ENCODE results near the gene CFAP141.

The CFAP141 gene

GRCh38 chr1:154222918-154223317 is 16.8 kb upstream of the CFAP141 start:
- no peak for DNase-seq (ENCODE audit: extremely low spot score)
- CTCF ChIA-PET: interaction anchor here (1.2 kb wide), 1 partner anchor 48 kb away, joined by 4 read pairs; no protein-coding TSS in a partner anchor
- POLR2A ChIA-PET: no interaction called here
- no peak for TF ChIP-seq ELF4 (IDR thresholded peaks at IDR 0.05)
- TF ChIP-seq PKNOX1 (IDR thresholded peaks at IDR 0.05): no peak
- TF ChIP-seq ARNT (IDR thresholded peaks at IDR 0.05): no peak
- no peak for TF ChIP-seq CTBP1 (IDR thresholded peaks at IDR 0.05; ENCODE audit: borderline replicate concordance)
- no peak for TF ChIP-seq FOXM1 (IDR thresholded peaks at IDR 0.05; ENCODE audit: borderline replicate concordance)
- no peak for TF ChIP-seq LEF1 (IDR thresholded peaks at IDR 0.05; ENCODE audit: borderline replicate concordance)
- TF ChIP-seq NFRKB (IDR thresholded peaks at IDR 0.05): no peak
- TF ChIP-seq HDGF (IDR thresholded peaks at IDR 0.05; ENCODE audit: borderline replicate concordance): no peak

DNA sequence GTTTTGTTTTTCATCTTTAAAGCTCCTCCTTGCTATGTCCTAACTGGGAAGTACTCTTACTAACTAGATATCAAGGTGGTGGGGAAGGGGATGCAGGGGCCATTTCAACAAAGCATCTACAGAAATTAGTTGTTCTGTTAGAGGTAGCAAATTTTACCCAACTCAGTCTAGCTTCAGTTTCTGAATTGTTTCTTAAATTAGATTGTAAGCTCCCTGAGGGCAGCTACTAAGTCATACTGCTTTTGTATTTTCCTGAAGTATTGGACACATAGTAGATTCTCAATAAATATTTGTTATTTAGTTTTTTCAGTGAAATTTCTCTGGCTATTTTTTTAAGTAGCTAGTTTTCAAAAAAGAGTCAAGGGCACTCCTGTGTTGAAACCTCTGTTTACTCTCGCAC is 16.4 kb upstream of the CFAP141 start:
- TF ChIP-seq BHLHE40 (IDR thresholded peaks at IDR 0.05; ENCODE audit: borderline replicate concordance) (no peak), HDGF (IDR thresholded peaks at IDR 0.05; ENCODE audit: borderline replicate concordance) (no peak)
- no peak for DNase-seq (ENCODE audit: extremely low spot score)
- CTCF ChIA-PET: interaction anchor here (1.2 kb wide), 1 partner anchor 49 kb away, joined by 4 read pairs; no protein-coding TSS in a partner anchor
- POLR2A ChIA-PET: no interaction called here

- peak; percentile 41 for DNase-seq (ENCODE audit: extremely low spot score)
- CTCF ChIA-PET: no interaction called here
- 0 out of 2 replicates have a peak, but pooled peaks have one; percentile 43 for TF ChIP-seq NFRKB (IDR thresholded peaks at IDR 0.05)
- TF ChIP-seq FOXK2 (IDR thresholded peaks at IDR 0.05): no peak
- no peak for TF ChIP-seq SP1 (IDR thresholded peaks at IDR 0.05)
- POLR2A ChIA-PET: interaction anchor here (1.3 to 2.7 kb wide), 4 partner anchors 12 to 231 kb away, joined by 5 to 14 read pairs (median 6); partner anchors contain the start of gene RPS27
Measured at GRCh38 chr1:154221278-154222001, 15.3 kb upstream of the CFAP141 start.

DNA sequence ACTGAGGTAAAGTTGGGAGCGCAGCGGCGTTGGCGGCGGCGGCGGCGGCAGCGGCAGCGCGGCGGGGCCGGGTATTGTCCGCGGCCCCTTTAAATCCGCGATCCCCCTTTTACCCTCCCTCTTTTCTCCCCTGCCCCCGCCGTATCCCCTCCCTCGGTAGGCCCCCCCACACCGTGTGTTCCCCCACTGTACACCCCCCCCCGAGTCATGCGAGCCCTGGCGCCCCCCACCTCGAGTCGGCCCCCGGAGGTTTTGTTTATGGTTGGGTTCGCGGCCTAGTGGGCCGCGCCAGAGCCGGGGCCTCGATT is 14.8 kb upstream of the CFAP141 start:
- ChIA-PET CTCF (no interaction called here), POLR2A (interaction anchor here (0.6 to 2.7 kb wide), 20 partner anchors 10 to 587 kb away, joined by 3 to 14 read pairs (median 4); partner anchors contain the start of genes CHTOP, RPS27 and TPM3)
- TF ChIP-seq HDGF (IDR thresholded peaks at IDR 0.05; ENCODE audit: borderline replicate concordance) (no peak), TARDBP (IDR thresholded peaks at IDR 0.05) (no peak), CTBP1 (IDR thresholded peaks at IDR 0.05; ENCODE audit: borderline replicate concordance) (no peak), ZNF384 (IDR thresholded peaks at IDR 0.05) (no peak), BHLHE40 (IDR thresholded peaks at IDR 0.05; ENCODE audit: borderline replicate concordance) (no peak), NFRKB (IDR thresholded peaks at IDR 0.05) (no peak), PKNOX1 (IDR thresholded peaks at IDR 0.05) (no peak), SUZ12 (IDR thresholded peaks at IDR 0.05) (no peak), ELF4 (IDR thresholded peaks at IDR 0.05) (no peak), FOXK2 (IDR thresholded peaks at IDR 0.05) (no peak), LEF1 (IDR thresholded peaks at IDR 0.05; ENCODE audit: borderline replicate concordance) (no peak), ARNT (IDR thresholded peaks at IDR 0.05) (no peak)
- DNase-seq (ENCODE audit: extremely low spot score): no peak

GRCh38 chr1:154220071-154220969 is 14.2 kb upstream of the CFAP141 start, which contains the start of gene UBAP2L:
UBAP2L (plus strand) TSS chr1:154220955; CDS start chr1:154225124, 4,169 bp downstream.
- CTCF ChIA-PET: interaction anchor here (0.5 to 0.8 kb wide), 3 partner anchors 48 to 234 kb away, joined by 3 to 5 read pairs (median 3); partner anchors contain the start of gene RAB13
- TF ChIP-seq ELF4 (IDR thresholded peaks at IDR 0.05): peak; percentile 84
- no peak for TF ChIP-seq HDGF (IDR thresholded peaks at IDR 0.05; ENCODE audit: borderline replicate concordance)
- peak; percentile 96 for TF ChIP-seq L3MBTL2 (conservative IDR thresholded peaks at IDR 0.05)
- peak; percentile 95 for TF ChIP-seq NFRKB (IDR thresholded peaks at IDR 0.05)
- POLR2A ChIA-PET: interaction anchor here (0.6 to 2.7 kb wide), 19 partner anchors 10 to 586 kb away, joined by 3 to 14 read pairs (median 4); partner anchors contain the start of genes CHTOP, RPS27 and TPM3
- DNase-seq (ENCODE audit: extremely low spot score): peak; percentile 98

DNA sequence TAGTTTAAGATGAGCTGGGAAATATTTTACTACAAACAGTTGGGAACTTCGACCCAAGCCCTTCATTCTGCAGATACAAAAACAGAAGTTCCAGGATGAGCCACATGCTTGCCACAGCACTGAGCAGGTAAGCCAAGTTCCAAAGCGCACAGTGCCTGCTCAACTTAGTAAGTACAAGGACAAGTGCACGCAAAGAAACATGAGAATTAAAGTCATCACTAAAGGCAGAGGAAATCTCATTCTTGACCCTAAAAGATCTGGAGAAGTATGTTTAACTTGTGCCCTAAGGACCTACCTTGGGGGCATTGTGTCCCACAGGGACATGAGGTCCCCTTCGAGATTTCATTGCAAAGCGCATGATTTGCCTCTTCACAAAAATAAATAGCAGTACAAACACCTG is 13.4 kb upstream of the CFAP141 start:
- no peak for DNase-seq (ENCODE audit: extremely low spot score)
- CTCF ChIA-PET: interaction anchor here (0.8 kb wide), 1 partner anchor 233 kb away, joined by 5 read pairs; the partner anchor contains the start of gene RAB13
- POLR2A ChIA-PET: interaction anchor here (1.2 to 2.7 kb wide), 8 partner anchors 10 to 229 kb away, joined by 3 to 14 read pairs (median 6); partner anchors contain the start of genes ATP8B2 and RPS27
- TF ChIP-seq FOXK2 (IDR thresholded peaks at IDR 0.05): no peak
- 0 out of 2 replicates have a peak, but pooled peaks have one; percentile 9 for TF ChIP-seq L3MBTL2 (conservative IDR thresholded peaks at IDR 0.05)
- TF ChIP-seq TARDBP (IDR thresholded peaks at IDR 0.05): no peak
- TF ChIP-seq NFRKB (IDR thresholded peaks at IDR 0.05): no peak

- TF ChIP-seq CTBP1 (IDR thresholded peaks at IDR 0.05; ENCODE audit: borderline replicate concordance): no peak
- TF ChIP-seq FOXK2 (IDR thresholded peaks at IDR 0.05): no peak
- TF ChIP-seq HDGF (IDR thresholded peaks at IDR 0.05; ENCODE audit: borderline replicate concordance): no peak
- TF ChIP-seq L3MBTL2 (conservative IDR thresholded peaks at IDR 0.05): no peak
- no peak for TF ChIP-seq BHLHE40 (IDR thresholded peaks at IDR 0.05; ENCODE audit: borderline replicate concordance)
- TF ChIP-seq SUZ12 (IDR thresholded peaks at IDR 0.05): no peak
- no peak for TF ChIP-seq PKNOX1 (IDR thresholded peaks at IDR 0.05)
- TF ChIP-seq FOXM1 (IDR thresholded peaks at IDR 0.05; ENCODE audit: borderline replicate concordance): no peak
- TF ChIP-seq SP1 (IDR thresholded peaks at IDR 0.05): no peak
- TF ChIP-seq TARDBP (IDR thresholded peaks at IDR 0.05): no peak
- no peak for TF ChIP-seq LEF1 (IDR thresholded peaks at IDR 0.05; ENCODE audit: borderline replicate concordance)
- TF ChIP-seq ZNF384 (IDR thresholded peaks at IDR 0.05): no peak
- ChIA-PET POLR2A (interaction anchor here (1.2 to 1.6 kb wide), 2 partner anchors 11 to 107 kb away, joined by 3 to 5 read pairs; partner anchors contain the start of gene ATP8B2), CTCF (no interaction called here)
- no peak for DNase-seq (ENCODE audit: extremely low spot score)
Measured at GRCh38 chr1:154218545-154218944, 12.4 kb upstream of the CFAP141 start.

All from HEK293T (cell line).